Esophagus squamous epithelium (tissue), 4 donors: ENCODE results near the gene PLEKHN1.
A peak's percentile ranks its signal among the peaks of the same experiment; 100 is the strongest.

Source experiments
- POLR2A ChIP-seq, 4 donors: fragments of 450-650 bp; IDR thresholded peaks; one replicate each; pipeline ENCODE4 v1.6.1; 2017; ENCODE audit warnings: antibody characterized with exemption in 4 of 4, mild to moderate bottlenecking in 4 of 4, moderate library complexity in 3 of 4
- TF ChIP-seq, protein P1 (sequence below), 6 experiments: fragments of 450-650 bp in 4 of 6; fragments of 200-600 bp in 2 of 6; sonication (generic) in 2 of 6; IDR thresholded peaks; one replicate each; pipeline ENCODE4 v1.5.1; 2016 to 2019; ENCODE audit warnings: antibody characterized with exemption in 6 of 6, mild to moderate bottlenecking in 4 of 6, moderate library complexity in 4 of 6

DNA sequence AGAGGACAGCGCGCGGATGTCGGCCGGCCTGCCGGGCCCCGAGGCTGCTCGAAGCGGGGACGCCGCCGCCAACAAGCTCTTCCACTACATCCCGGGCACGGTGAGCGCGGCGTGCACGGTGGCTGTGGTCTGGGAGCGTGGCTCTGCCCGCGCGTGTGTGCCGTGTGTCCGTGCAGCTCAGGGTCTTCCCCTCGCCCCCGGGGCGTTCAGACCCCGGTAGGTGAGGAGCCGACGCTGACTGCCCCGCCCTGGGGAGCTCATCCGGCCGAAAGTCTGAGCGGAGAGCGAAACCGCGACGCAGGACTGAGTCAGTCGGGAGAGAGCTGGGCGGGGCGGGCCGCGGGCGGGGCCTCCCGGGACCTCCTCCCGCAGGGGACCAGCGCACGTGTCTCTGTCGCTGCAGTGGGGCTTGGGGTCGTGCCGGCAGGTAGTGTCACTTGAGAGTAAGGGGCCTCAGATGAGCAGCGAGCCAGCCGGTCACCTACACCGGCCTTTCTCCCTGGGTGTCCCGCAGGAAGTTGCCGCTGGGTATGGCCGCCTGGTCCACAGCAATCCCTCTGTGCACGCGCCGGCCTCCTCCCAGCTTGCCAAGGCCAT is 520 bp downstream of the PLEKHN1 start:
- TF ChIP-seq POLR2A (IDR thresholded peaks at IDR 0.05): peak in 3 of 4 donors; percentile 38 to 60 (median 48)
- TF ChIP-seq, protein P1, sequence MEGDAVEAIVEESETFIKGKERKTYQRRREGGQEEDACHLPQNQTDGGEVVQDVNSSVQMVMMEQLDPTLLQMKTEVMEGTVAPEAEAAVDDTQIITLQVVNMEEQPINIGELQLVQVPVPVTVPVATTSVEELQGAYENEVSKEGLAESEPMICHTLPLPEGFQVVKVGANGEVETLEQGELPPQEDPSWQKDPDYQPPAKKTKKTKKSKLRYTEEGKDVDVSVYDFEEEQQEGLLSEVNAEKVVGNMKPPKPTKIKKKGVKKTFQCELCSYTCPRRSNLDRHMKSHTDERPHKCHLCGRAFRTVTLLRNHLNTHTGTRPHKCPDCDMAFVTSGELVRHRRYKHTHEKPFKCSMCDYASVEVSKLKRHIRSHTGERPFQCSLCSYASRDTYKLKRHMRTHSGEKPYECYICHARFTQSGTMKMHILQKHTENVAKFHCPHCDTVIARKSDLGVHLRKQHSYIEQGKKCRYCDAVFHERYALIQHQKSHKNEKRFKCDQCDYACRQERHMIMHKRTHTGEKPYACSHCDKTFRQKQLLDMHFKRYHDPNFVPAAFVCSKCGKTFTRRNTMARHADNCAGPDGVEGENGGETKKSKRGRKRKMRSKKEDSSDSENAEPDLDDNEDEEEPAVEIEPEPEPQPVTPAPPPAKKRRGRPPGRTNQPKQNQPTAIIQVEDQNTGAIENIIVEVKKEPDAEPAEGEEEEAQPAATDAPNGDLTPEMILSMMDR (IDR thresholded peaks at IDR 0.05): no peak
